OCI-LY3 (cell line): ENCODE measurements around the gene NFYB.

Source experiments
- CTCF ChIP-seq: fragments of 200-600, 300-600 bp; sonication (generic); IDR thresholded peaks from 2 replicates; pipeline ENCODE4 v1.5.1; 2014; ENCODE audit warnings: antibody characterized with exemption, low read length, low read depth
- EZH2phosphoT487 ChIP-seq: fragments of 200-600 bp; shearing (Covaris generic); IDR thresholded peaks from 2 replicates; pipeline ENCODE4 v1.6.1; 2018; ENCODE audit warnings: antibody characterized with exemption, mixed run types, low read depth

- TF ChIP-seq CTCF: no peak
- TF ChIP-seq EZH2phosphoT487: no peak
These were observed 34.5 kb upstream of the NFYB start for GRCh38 chr12:104172570-104172947.
